HepG2 (cell line): ENCODE results near the gene PPP1R9B. TPM values are rescaled to one million over a fixed set of nuclear protein-coding genes. Genes with fewer than 3 reads are reported as not detected.

Source experiments
- BRF2 ChIP-seq: sonication (generic); formaldehyde crosslinking; IDR thresholded peaks from 2 replicates; pipeline ENCODE4 v1.8.1; 2022; ENCODE audit warnings: mild to moderate bottlenecking, missing genetic modification reagents
- ETV6 ChIP-seq: sonication (generic); formaldehyde crosslinking; conservative IDR thresholded peaks from 2 replicates; pipeline ENCODE4 v1.4.0; 2020; ENCODE audit warnings: missing genetic modification reagents
- FOSL1 ChIP-seq: sonication (generic); formaldehyde crosslinking; IDR thresholded peaks from 2 replicates; pipeline ENCODE4 v1.9.0; 2021; ENCODE audit warnings: missing genetic modification reagents, borderline replicate concordance
- FOSL2 ChIP-seq: sonication (generic); formaldehyde crosslinking; IDR thresholded peaks from 2 replicates; pipeline ENCODE4 v1.4.0; 2020; ENCODE audit warnings: missing genetic modification reagents
- HOXA7 ChIP-seq: sonication (generic); formaldehyde crosslinking; IDR thresholded peaks from 2 replicates; pipeline ENCODE4 v1.8.1; 2022; ENCODE audit warnings: mild to moderate bottlenecking, missing genetic modification reagents, moderate library complexity
- HOXD1 ChIP-seq: sonication (generic); formaldehyde crosslinking; IDR thresholded peaks from 2 replicates; pipeline ENCODE4 v1.5.0; 2020; ENCODE audit warnings: missing genetic modification reagents
- KLF15 ChIP-seq: sonication (generic); formaldehyde crosslinking; IDR thresholded peaks from 2 replicates; pipeline ENCODE4 v1.8.1; 2023; ENCODE audit warnings: borderline replicate concordance, mild to moderate bottlenecking, inconsistent platforms, missing genetic modification reagents, mixed read lengths
- ONECUT2 ChIP-seq: sonication (generic); formaldehyde crosslinking; IDR thresholded peaks from 2 replicates; pipeline ENCODE4 v1.4.0; 2020; ENCODE audit warnings: missing genetic modification reagents
- PTBP1 ChIP-seq: fragments of 200-400 bp; formaldehyde crosslinking; IDR thresholded peaks from 2 replicates; pipeline ENCODE4 v1.6.1; 2018; ENCODE audit warnings: low read length, low read depth; ENCODE audit not compliant: poor library complexity, severe bottlenecking
- TFE3 ChIP-seq: IDR thresholded peaks from 2 replicates; pipeline ENCODE4 v1.6.1; 2016
- USF2 ChIP-seq, 2 experiments: sonication (generic) in 1 of 2; formaldehyde crosslinking in 1 of 2; IDR thresholded peaks; 2 replicates each; pipeline versions ENCODE4 v1.5.1 to v1.6.1; 2011 to 2020; ENCODE audit warnings: borderline replicate concordance in 1 of 2, low read depth in 1 of 2, low read length in 1 of 2, mild to moderate bottlenecking in 1 of 2, missing genetic modification reagents in 1 of 2, moderate library complexity in 1 of 2
- ZBTB26 ChIP-seq: IDR thresholded peaks from 2 replicates; pipeline ENCODE4 v1.6.1; 2016; ENCODE audit warnings: missing compliant biosample characterization, missing genetic modification reagents, borderline replicate concordance
- ZNF547 ChIP-seq: sonication (generic); formaldehyde crosslinking; IDR thresholded peaks from 2 replicates; pipeline ENCODE4 v1.5.1; 2020; ENCODE audit warnings: mild to moderate bottlenecking, missing genetic modification reagents
- polyA plus RNA-seq, 8 experiments: library from polyadenylated mRNA; depleted of rRNA in 3 of 8; stranded (reverse) in 7 of 8; unstranded in 1 of 8; fragments of >200 nt; fragmentation: Illumina TruSeq in 4 of 8; extraction: Trizol in 4 of 8; gene quantifications; 2 replicates each; pipeline versions ENCODE4 v1.2.1 to v1.2.3, GENCODE V29; 2011 to 2016; ENCODE audit warnings: low read depth in 4 of 8, missing spikeins in 1 of 8, mixed read lengths in 1 of 8; ENCODE audit not compliant: insufficient read depth in 1 of 8
- total RNA-seq, 5 experiments: library from RNA; depleted of rRNA; stranded (reverse); fragments of >200 nt; fragmentation: Illumina TruSeq; extraction: Trizol; gene quantifications; 2 replicates each; pipeline ENCODE4 v1.2.3, GENCODE V29; 2016; ENCODE audit warnings: low read depth in 1 of 5
- TF ChIP-seq, protein P1 (sequence below): sonication (generic); formaldehyde crosslinking; IDR thresholded peaks from 2 replicates; pipeline ENCODE4 v1.5.1; 2020; ENCODE audit warnings: mild to moderate bottlenecking, moderate library complexity, missing genetic modification reagents
- TF ChIP-seq, protein P2 (sequence below): sonication (generic); formaldehyde crosslinking; IDR thresholded peaks from 2 replicates; pipeline ENCODE4 v1.4.0; 2020; ENCODE audit warnings: mild to moderate bottlenecking, missing genetic modification reagents

Gene PPP1R9B
- total and polyA plus RNA-seq, 2 of the 13 experiments (the other 11 are each of a cell fraction or from before 2014, with no cell fraction given): 9.4 to 15.8 TPM

DNA sequence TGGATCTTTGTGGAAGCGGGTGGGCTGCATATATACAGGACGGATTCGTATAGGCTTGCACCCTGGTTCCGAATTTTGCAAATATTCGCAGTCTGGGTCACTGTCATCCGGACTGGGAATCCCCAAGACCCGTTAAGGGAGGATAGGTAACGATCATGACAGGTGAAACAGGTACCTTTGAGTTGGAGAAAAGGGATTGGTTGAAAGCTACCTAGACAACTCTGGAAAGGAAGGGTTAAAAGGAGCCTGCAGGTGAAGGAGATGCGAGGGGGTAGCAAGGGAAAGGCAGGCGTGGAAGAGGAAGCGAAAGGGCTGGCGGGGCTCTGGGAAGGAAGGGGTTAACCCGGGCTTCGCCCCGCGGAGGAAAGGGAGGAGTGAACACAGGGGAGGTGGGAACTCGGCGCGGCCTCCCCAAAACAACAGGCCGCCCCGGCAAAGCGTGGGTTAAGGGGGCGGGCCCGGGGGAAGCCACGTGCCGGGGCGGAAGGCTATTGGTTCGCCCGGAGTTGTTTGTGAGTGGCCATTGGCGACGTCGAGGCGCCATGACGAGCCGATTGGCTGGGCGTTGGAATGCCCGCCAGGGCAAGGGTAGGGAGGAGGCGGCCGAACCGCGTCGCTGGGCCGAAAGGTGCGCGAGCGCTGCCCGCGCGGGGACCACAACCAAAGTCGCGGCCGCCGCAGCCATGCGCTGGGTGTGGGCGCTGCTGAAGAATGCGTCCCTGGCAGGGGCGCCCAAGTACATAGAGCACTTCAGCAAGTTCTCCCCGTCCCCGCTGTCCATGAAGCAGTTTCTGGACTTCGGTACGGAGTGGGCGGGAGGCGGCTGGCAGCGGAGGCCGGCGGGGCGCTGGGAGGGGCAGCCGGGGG, 55.5 kb downstream of the PPP1R9B start, which contains the start of gene PDK2 (continued):
- TF ChIP-seq ZBTB26 (CRISPR knock-in tag) (0 out of 2 replicates have a peak, but pooled peaks have one; percentile 49), HOXD1 (CRISPR knock-in tag) (no peak), TFE3 (peak; percentile 78), BRF2 (no peak), KLF15 (CRISPR knock-in tag) (no peak; the same call in 1 of the 2 replicates), ONECUT2 (no peak), FOSL1 (CRISPR knock-in tag) (no peak), HOXA7 (CRISPR knock-in tag) (peak; percentile 63; the same call in 1 of the 2 replicates), PTBP1 (no peak), FOSL2 (CRISPR knock-in tag) (peak; percentile 7; the same call in 1 of the 2 replicates), ETV6 (CRISPR knock-in tag) (peak; percentile 82; the same call in 1 of the 2 replicates), ZNF547 (peak; percentile 70), USF2 (IDR thresholded peaks at IDR 0.05; ENCODE audit: low read depth, low read length) (peak; percentile 92), USF2 (CRISPR knock-in tag; IDR thresholded peaks at IDR 0.05; ENCODE audit: borderline replicate concordance) (peak; percentile 99; the same call in 1 of the 2 replicates)
- TF ChIP-seq, protein P1, sequence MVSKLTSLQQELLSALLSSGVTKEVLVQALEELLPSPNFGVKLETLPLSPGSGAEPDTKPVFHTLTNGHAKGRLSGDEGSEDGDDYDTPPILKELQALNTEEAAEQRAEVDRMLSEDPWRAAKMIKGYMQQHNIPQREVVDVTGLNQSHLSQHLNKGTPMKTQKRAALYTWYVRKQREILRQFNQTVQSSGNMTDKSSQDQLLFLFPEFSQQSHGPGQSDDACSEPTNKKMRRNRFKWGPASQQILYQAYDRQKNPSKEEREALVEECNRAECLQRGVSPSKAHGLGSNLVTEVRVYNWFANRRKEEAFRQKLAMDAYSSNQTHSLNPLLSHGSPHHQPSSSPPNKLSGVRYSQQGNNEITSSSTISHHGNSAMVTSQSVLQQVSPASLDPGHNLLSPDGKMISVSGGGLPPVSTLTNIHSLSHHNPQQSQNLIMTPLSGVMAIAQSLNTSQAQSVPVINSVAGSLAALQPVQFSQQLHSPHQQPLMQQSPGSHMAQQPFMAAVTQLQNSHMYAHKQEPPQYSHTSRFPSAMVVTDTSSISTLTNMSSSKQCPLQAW (CRISPR knock-in tag): peak; percentile 90
- TF ChIP-seq, protein P2, sequence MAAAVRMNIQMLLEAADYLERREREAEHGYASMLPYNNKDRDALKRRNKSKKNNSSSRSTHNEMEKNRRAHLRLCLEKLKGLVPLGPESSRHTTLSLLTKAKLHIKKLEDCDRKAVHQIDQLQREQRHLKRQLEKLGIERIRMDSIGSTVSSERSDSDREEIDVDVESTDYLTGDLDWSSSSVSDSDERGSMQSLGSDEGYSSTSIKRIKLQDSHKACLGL (CRISPR knock-in tag): peak; percentile 81; the same call in 1 of the 2 replicates
